Esophagus muscularis mucosa (tissue), 4 donors: ENCODE measurements around the gene PLXNB3.

Experiments
- CTCF ChIP-seq, 3 experiments: fragments of 200-600 bp in 2 of 3; fragments of 450-650 bp in 1 of 3; sonication (generic) in 2 of 3; IDR thresholded peaks; one replicate each; pipeline ENCODE4 v1.5.1; 2017 to 2019; ENCODE audit warnings: antibody characterized with exemption in 3 of 3, mild to moderate bottlenecking in 2 of 3, moderate library complexity in 1 of 3
- EP300 ChIP-seq: sonication (generic); formaldehyde crosslinking; IDR thresholded peaks from one replicate; pipeline ENCODE4 v1.6.1; 2017; ENCODE audit warnings: antibody characterized with exemption
- POLR2A ChIP-seq: fragments of 450-650 bp; IDR thresholded peaks from one replicate; pipeline ENCODE4 v1.6.1; 2017; ENCODE audit warnings: antibody characterized with exemption, moderate library complexity, mild to moderate bottlenecking, low read depth

GRCh38 chrX:153728095-153728494, 36.0 kb upstream of the PLXNB3 start:
- TF ChIP-seq CTCF (IDR thresholded peaks at IDR 0.05) (no peak), POLR2A (no peak), EP300 (no peak)
